ENCODE data around the gene STX3.

DNA sequence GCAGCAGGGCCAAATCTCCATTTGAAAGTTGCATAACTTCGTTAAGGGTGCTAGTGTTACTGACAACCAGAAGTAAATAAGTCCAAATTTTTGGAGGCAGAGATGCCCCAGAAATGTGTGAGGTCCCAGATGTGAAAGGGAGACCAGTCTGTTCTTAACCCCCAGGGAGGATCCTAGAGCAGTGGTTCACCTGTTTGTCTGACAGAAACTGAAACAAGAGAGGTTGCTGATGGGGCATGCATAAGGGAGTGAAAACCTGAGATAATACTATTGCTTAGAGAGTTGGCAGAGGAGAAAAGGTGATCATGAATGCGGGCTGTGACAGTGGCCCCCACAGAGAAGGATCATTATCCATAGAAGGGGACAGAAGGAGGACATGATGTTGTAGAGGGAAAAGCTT, 86.3 kb downstream of the STX3 start:
- TF ChIP-seq, protein P1, sequence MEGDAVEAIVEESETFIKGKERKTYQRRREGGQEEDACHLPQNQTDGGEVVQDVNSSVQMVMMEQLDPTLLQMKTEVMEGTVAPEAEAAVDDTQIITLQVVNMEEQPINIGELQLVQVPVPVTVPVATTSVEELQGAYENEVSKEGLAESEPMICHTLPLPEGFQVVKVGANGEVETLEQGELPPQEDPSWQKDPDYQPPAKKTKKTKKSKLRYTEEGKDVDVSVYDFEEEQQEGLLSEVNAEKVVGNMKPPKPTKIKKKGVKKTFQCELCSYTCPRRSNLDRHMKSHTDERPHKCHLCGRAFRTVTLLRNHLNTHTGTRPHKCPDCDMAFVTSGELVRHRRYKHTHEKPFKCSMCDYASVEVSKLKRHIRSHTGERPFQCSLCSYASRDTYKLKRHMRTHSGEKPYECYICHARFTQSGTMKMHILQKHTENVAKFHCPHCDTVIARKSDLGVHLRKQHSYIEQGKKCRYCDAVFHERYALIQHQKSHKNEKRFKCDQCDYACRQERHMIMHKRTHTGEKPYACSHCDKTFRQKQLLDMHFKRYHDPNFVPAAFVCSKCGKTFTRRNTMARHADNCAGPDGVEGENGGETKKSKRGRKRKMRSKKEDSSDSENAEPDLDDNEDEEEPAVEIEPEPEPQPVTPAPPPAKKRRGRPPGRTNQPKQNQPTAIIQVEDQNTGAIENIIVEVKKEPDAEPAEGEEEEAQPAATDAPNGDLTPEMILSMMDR (IDR thresholded peaks at IDR 0.05 in 2 of 3, conservative IDR thresholded peaks at IDR 0.05 in 1 of 3; ENCODE audit: borderline replicate concordance in 1 of 3, insufficient read depth in 1 of 3, low read depth in 2 of 3, low read length in 2 of 3): no peak
- TF ChIP-seq ZNF274 (IDR thresholded peaks at IDR 0.05; ENCODE audit: low read depth, low read length) (no peak), TCF7L2 (IDR thresholded peaks at IDR 0.05; ENCODE audit: borderline replicate concordance, extremely low read depth, insufficient read depth, insufficient read length) (no peak), POLR2A (IDR thresholded peaks at IDR 0.05; ENCODE audit: borderline replicate concordance, extremely low read depth, insufficient read depth, insufficient read length) (no peak), EGR1 (IDR thresholded peaks at IDR 0.05; ENCODE audit: low read depth) (no peak)
